GM21576 (cell line): ENCODE results near the gene KNDC1.

Experiments used
- ATAC-seq: cut with Tn5 transposase; IDR thresholded peaks from one replicate; pipeline ENCODE4 v1.9.1; 2021; ENCODE audit warnings: mild to moderate bottlenecking, moderate library complexity; ENCODE audit not compliant: unreplicated experiment

Gene KNDC1

DNA sequence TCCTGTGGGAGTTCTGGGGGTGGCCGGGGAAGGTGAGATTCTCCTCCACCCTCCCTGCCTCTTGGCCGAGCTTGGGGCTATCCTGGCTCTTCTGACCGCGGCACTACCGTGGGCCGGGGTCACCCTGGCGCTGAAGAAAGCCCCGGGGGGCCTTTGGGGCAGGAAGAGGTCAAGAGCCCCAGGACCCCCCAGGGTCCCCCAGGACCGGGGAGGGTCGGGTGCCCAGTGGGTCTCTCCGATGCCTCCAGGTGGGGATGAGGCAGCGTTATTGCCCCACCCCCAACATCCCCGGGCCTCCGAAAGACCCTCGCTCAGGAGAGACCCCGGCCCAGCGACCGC lies 439 bp upstream of the KNDC1 start:
- ATAC-seq = no peak

DNA sequence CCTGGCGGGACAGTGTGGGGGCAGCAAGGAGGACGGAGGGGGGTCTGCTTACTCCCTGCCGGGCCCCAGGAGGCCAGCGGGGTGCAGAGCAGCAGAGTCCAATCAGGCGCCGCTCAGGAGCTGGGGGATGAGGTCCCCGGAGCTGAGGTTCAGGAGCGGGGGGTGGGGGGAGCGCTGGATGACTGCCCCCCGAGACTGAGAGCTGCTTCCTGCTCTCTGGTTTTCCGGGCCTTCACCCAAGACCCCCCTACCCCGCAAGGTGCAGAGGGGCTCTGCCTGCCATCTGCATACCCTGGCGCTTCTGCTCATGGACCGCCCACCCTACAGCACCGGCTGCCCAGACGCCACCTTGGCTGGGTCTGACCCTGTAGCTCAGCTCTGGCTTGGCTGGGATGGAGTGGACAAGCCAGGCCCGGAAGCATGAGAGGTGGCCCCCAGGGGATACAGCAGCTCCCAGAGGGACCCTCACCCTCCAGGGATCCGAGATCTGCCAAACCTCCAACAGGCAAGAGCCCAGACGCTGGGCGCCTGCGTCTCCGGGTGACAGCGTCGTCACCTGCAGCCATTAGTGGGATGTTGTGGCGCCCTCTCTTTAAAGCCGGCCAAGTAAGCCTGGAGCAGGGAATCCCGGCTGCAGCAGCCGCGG lies 930 bp downstream of the KNDC1 start:
- no peak for ATAC-seq

DNA sequence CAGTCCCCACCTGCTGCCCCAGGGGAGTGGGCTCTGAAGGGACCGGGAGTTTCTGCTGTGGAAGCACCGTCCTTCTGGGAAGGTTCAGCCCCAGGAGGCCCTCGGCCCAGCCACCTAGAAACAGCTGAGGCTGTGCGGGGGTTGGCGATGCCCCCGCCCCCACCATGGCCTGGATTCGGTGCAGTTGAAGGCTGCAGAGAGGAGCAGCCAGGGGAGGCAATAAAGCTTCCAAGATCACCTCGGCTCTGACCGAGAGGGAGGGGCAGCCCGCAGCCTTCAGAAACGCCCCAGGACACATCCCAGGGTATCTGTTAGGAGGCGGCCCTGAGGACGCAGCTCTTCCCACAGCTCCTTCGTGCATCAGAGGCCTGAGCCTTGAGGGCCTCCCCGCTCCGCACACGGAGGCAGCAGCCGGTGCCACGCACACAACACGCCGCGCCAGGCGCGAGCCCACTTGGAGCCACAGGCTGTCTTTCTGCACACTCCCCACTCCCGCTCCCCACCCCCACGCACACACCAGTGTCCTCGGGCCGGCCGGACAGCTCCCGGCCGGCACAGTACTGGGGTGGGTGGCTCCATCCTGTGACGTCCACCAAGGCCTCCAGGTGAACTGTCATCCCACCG lies 1.6 kb downstream of the KNDC1 start:
- ATAC-seq = no peak

DNA sequence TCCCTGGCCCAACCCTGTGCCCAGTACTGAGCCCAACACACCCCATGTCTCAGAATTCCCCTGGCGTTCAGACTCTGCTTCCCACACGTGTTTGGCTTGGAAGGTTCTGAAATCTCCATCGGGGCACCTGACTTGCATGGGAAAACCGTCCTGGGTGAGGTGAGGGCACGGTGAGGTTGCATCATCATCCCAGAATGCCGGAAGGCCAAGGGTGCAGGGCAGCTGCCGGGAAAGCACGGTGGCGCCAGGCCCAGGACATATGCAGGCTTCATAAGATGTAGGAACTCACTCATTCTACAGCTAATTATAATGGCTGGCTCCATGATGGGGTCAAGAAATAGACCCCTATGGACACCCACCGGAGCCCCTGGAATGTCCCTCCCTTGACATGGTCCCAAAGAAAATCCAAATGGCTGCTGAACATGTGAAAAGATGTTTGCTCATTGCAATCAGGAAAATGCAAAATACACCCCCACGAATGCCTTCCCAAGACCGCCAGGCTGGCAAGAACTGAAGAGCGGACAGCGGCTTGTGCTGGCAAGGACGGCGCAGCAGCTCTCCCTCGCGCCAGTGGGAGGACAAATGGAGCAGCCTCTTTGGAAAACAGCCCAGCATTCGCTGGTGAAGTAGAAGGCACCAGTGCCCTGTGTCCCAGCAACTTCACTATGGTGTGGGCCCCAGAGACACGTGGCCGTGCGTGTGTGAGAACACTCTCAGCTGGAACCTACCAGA lies 2.3 kb downstream of the KNDC1 start:
- ATAC-seq = no peak

DNA sequence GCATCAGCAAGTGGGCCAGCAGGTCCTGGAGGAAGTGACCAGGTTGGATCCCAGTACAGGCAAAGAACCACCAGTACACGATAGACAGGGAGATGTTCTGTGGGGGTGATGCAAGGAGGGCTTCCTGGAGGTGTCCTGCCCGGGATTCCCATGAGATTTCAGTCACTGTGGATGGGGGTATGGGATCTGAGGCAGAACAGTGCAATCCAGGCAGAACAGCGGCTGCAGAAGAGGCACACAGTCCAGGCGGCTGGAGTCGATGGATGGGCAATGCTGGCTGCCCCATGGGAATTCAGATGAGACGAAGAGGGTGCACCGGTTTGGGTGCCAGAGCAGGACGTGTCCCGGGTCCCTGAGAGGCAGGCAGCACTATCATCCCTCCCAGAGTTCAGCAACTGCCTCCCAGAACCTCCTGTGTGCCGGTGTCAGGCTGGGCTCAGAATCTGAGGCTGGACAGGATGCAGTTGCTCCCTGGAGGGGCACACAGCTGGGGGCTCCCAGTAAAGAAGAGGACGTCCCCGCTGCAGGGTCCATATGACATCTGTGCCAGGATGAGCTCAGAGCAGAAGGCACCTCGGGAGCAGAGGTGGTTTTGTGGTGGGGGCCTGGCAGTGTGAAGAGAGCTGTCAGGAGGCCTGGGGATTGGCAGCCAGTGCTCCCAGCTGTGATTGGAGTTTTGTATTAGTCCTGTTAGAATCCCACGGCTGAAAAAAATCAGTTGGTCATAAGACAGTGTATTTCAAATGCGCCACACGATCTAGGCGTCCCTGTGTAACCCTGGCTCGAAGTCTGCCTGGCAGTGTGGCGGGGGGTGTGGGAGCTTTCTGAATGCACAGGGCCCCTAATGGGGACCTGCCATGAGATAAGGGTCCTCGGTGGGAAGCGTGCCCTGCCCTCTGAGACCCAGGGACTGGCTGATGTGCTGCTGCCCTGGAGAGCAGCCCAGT lies 3.2 kb downstream of the KNDC1 start:
- no peak for ATAC-seq

DNA sequence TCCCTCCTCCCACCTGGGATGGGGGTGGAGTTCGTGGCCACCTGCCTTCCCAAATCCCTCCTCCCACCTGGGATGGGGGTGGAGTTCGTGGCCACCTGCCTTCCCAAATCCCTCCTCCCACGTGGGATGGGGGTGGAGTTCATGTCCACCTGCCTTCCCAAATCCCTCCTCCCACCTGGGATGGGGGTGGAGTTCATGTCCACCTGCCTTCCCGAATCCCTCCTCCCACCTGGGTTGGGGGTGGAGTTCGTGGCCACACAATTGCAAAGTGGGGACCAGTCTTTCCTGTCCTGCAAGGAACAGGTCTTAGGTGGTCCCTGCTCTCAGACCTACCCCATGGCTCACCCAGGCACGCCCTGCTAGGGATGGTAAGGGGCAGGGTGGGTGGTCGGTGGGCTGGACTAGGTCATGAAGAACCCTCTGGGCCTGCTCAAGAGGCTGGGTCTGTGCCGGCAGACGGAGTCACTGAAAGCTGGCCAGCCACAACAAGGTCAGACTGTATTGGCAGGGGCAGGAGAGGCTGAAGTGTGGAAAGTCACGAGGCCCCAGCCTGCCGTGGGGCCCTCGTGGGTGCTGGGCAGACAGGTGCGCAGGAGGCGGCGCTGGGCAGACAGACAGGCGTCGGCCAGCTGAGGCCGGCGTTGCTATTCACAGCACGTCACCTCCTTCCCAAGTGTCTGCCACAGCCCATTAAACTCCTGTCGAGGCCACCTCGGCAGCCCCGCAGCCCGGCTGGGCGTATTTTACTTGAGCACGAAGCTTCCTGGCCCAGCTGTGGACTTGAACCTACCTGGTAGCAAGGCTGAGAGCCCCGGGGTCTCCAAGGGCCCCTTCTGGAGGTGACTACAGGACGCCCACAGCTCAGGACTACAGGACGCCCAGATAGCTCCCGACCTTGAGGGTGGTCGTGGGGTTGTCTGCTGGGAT lies 4.1 kb downstream of the KNDC1 start:
- ATAC-seq = no peak

DNA sequence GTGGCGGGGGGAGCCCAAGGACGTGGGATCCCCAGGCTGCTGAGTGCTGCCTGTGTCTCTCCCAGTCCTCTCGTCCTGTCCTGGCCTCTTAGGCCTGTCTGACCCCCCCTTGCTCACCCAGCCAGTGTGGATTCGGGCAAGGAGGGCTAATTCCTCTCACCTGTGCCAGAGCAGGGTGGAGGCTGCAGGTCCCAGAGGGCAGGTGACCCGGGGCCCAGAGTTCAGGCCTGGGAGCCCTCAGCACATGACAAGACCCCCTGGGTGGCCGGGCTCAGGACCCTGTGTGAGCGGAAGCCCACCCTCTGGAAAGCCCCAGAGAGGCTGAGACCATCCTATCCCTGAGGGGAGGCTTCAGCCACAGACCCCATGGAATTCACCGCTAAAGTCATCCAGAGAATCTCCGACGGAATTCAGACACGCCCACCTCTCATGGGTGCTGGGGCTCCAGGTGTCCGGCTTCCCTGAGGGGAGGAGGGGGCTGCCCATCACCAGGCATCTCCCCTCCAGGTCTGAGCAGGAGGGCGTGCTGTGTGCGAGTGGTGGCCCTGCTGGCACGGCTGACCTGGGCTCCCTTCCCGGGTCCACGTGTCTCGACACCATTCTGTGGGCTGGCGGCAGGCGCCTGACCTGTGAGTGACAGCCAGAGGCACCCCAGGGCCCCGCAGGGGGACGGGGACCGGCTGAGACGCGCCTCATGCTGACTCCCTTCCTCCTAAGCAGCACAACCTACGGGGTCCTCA lies 5.0 kb downstream of the KNDC1 start:
- ATAC-seq = no peak

DNA sequence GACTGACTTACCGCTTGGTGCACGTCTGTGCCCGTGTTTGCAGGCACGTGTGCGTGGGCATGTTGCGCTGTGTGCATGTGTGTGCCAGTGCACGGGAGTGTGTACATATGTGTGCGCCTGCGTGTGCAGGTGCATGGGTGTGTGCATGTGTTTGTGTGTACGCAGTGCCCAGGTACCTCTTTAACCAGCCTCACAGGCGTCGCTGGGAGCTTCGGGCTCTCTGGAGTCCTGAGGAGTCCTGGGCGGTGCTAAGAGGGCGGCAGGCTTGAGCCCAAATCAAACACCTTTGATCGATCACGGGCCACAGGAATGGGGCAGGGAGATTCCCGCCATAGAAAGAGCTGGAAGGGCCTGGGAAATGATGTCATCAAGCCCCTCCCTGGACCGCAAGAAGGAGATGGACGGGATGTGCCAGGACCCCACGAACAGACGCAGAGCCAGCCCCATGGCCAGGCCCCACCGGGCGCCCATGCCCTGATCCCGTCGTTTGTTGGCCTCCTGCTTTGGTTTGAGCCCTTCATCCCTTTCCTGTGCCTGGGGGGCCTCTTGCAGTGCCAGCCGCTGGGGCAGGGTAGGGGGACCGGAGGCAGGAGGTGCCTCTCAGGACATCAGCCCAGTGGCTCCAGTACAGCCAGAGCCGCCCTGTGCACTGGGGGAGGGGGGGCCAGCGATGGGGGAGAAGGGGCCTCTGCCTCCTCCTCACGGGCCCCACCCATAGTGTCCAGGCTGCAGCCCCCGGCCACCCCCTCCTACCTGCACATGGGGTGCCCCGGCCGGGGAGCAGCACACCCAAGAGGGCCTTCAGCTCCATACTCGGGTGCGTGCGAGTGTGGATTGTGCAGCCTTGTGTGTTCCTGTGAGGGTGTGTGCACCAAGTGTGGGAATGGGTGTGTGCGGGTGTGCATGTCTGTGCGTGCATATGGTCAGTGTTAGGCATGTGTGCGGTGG lies 5.8 kb downstream of the KNDC1 start:
- ATAC-seq = no peak

DNA sequence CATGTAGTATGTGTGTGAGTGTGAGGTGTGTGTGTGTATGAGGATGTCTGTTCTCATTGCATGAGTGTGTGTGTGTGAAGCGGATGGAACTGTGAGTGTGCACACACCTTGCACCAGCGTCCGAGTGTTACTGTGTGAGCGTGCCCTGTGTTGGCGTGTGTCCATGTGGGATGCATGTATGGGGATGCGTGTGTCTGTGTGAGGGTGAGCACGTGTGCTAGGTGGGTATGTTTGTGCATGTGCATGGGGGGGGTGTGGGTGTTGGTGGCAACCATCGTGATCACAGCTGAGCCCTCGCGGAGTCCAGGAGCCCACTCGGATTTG lies 6.4 kb downstream of the KNDC1 start:
- no peak for ATAC-seq

DNA sequence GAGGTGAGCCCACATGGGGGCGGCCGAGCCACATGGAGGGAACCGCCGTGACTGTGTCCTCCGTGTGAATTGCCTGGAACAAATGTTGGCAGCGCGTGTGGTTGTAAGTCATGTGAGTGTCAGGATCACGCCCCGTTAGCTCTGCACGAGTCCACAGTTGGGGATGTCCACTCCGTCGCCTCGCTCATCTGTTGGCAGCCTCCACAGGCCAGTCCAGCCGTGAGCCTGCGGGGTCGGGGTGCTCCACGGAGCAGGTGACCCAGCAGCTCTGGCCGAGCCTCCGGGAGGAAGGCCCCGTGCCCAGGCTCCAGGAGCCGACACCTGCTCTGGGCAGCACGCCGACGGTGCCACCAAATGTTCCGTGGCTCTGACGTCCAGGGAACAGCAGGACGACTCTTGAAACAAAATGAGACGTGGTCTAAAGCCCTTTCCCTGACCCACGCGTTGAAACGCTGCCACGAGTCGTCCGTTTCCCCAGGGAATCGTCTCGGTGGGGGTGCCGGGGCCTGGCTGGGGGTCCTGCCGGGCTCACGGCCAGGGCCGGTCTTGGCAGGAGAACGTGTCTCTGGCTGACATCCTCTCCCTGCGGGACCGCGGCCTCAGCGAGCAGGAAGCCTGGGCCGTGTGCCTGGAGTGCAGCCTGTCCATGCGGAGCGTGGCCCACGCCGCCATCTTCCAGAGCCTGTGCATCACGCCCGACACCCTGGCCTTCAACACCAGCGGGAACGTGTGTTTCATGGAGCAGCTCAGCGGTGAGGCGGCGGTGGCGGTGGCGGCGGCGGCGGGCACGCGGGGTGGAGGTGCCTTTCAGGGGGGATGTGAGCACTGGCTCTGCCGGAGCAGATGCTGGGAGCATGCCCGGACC lies 7.0 kb downstream of the KNDC1 start:
- ATAC-seq = no peak

DNA sequence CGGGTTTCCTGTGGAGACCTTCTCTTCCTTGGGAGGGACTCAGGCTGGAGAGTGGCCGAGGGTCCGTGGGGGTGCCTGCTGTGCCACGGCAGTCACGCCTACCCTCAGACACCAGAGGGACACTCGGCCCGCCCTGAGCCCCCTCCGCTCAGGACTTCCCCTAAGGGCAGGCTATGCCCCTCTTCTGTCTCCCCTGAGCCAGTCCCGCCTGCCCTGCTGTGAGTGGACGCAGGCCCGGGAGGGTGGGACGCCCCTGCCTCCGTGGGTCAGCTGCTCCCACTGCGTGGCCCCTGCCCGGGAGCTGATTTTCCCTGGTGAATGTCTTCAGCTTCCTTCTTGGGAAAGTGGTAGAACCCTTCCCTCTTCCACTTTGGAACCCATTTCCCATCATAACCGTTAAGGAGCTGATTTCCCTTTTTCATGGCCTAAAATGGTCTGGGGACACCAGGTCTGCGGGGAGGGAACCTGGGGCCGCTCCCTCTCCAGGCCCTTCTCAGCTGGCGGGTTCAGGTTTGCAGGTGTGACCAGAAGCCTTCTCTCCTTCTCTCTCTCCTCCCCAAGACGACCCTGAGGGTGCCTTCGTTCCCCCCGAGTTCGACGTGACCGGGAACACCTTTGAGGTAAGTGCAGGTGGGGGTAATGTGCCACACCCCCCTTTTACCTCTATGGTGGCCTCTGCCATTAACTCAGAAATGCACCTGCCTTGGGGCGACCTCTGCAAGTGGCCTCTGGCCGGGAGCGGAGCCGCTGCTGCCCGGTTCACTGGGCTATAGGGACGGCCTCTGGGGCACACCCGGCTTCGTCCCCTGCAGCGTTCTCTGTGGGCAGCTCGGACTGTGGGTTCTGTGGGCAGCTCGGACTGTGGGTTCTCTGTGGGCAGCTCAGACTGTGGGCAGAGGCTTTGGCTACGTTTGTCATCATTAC lies 7.9 kb downstream of the KNDC1 start:
- no peak for ATAC-seq

DNA sequence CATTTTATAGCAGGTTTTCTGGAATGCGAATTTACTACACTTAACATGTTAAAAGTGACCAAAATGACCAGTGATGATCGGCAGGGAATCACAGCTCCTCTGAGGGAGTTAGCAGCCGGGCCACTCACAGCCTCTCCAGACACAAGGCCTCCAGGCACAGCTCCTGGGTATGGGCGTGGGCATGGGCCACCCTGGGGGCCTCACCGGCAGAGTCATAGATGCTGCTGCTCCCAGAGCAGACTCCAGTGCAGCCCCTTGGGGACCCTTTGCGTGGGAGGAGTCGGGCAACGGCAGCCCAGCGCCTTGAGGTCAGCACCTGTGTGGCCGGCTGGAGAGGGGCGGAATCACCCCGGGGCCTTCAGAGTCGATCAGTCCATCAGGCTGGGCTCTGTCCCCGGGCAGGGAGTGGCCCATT lies 8.6 kb downstream of the KNDC1 start:
- ATAC-seq = no peak

DNA sequence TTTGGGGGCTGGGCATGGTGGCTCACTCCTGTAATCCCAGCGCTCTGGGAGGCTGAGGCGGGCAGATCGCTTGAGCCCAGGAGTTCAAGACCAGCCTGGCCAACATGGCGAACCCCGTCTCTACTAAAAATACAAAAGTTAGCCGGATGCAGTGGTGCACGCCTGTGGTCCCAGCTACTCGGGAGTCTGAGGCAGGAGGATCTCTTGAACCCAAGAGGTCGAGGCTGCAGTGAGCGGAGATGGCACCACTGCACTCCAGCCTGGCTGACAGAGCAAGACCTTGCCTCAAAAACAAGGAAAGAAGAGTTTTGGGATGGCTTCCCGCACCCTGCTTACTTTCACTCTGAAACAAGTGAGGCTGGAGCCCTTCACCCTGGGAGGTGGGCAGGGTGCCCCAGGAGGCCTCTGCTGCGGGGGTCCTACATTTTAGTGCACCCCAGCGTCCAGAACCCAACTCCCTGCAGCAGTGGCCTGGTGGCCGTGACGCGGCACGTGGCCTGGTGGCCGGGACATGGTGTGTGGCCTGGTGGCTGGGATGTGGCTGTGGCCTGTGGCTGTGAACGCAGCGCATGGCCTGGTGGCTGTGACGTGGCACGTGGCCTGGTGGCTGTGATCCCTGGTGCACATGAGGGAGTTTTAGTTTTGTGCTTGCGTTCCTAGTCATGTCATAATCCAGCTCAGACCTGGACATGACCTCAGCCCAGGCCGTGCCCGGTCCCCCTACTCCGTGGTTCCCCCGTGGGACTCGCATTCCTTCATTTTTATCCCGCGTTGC lies 9.3 kb downstream of the KNDC1 start:
- ATAC-seq = no peak

DNA sequence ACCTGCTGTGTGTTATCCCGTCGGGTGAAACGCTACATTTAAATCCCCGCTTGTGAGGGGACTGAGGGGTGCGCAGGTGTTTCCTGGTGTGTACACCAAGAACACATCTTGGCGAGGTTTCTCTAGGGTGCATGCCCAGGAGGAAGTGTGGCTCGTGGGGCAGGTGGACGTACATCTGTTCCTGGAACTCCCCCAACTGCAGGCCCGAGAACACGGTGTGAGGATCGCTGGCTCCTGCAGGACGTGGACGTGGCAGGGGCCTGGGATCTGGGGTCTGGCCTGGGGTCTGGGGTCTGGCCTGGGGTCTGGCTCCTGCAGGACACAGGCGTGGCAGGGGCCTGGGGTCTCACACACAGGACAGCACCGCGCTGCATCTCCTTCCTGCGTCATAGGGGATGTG lies 10.1 kb downstream of the KNDC1 start:
- no peak for ATAC-seq

DNA sequence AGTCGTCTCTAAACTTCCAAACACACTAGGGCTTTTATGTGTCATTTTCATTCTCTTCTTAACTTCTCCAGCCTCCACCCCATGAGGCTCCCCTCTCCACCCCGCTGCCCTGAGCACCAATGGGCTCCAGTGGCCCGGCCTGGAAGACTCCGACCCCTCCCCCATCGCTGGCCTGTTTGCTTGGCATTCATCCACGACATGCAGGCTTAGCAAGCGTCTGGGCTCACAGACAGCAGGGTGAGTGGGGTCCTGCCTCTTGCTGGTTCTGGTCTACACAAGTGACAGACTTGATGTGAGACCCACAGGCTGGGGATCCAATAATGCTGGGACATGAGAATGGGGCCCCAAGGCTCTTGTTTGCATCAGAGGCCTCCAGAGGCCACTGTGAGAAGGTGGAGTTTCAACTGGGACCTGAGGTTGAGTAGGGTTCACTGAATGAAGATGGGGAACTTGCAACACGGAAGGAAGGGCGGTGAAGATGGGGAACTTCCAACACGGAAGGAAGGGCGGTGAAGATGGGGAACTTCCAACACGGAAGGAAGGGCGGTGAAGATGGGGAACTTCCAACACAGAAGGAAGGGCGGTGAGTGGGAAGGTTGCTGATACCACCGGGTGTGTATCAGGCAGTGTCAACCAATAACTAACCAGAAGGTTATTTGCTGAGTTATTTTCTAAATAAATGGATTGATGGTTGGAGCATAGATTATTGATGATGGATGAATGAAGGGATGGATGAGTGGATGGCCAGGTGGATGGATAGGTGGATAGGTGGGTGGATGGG lies 14.0 kb downstream of the KNDC1 start:
- ATAC-seq = no peak
